Endometrial microvascular endothelial cells (primary cell): ENCODE results near the gene HS6ST2. TPM values are rescaled to one million over a fixed set of nuclear protein-coding genes. Genes with fewer than 3 reads are reported as not detected.
"Not testable (repeated sequence)": the region's sequence is repeated elsewhere in the genome, so short reads cannot be mapped to it uniquely, and the experiment has no call there.

Experiments
- in situ Hi-C: cut with HindIII; loops from 2 replicates; pipeline ENCODE4 v1.10.0; 2017; ENCODE audit warnings: low sequenced_read_pairs, low pct_unique_long_range_greater_than_20kb; ENCODE audit errors: inconsistent ontology term
- total RNA-seq: library from RNA; depleted of rRNA; stranded (reverse); fragments of >200 nt; gene quantifications from one replicate; pipeline ENCODE4 v1.2.3, GENCODE V29; 2015; ENCODE audit errors: inconsistent ontology term

HS6ST2 gene
- total RNA-seq, 1 donor from 2014 or later, result not detected

DNA sequence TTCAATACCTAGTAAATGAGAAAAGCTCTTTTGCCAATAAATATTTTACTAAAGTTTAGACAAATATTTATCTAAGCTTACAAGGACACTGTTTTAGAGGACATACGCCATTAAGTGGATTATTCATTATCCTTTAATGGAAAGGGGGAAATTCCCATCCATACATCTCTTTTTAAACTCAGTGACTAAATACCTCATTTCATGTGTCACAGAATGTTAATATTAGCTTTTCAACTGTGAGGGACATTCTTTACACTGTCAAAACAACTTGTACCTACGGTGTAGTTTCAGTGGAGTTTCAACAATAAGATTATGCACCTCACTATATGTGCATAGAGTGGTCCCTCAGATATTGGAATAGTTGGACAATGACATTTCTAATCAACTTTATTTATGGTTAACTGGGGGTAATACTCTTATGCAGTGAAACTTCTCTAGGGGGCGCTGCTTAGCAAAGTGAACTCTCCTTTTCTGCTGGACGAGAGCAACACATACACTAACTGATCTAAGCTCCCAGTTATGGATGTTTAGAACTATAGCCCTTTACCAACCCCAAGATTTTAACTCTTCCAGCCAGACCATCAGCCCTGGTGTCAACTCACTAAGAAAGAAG, 9.7 kb downstream of the HS6ST2 start:
- in situ Hi-C loops, result no loop called here

DNA sequence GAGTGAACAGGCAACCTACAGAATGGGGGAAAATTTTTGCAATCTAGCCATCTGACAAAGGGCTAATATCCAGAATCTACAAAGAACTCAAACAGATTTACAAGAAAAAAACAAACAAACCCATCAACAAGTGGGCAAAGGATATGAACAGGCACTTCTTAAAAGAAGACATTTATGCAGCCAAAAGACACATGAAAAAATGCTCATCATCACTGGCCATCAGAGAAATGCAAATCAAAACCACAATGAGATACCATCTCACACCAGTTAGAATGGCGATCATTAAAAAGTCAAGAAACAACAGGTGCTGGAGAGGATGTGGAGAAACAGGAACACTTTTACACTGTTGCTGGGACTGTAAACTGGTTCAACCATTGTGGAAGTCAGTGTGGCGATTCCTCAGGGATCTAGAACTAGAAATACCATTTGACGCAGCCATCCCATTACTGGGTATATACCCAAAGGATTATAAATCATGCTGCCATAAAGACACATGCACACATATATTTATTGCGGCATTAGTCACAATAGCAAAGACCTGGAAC, 13.3 kb downstream of the HS6ST2 start:
- in situ Hi-C loops, result not testable (repeated sequence)

DNA sequence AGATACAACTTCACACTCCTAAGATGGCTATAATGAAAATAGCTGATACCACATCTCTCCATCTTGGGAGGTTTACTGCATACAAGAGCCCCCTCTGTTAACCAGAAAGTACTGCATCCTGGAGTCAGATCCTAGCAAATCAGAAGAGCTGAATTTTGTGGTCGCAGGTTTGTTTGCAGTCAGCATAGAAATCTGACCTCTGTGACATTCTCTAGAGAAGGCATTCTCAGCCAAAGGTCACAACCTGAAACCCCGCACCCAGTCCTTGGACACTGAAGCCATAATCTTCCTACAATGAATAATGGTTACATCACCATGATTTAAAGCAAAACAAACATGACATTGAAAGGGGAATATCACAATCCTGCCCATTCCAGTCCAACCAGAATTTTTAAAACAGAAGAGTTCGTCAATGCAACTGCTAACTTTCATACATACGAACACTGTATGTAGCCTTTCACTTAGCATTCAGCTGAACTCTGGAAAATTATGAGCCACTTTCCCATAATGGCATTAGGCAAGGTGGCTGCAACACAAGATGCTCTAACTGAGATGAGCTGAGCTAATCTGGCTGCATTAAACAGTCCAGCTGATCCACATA, 17.6 kb downstream of the HS6ST2 start:
- in situ Hi-C loops, result no loop called here

DNA sequence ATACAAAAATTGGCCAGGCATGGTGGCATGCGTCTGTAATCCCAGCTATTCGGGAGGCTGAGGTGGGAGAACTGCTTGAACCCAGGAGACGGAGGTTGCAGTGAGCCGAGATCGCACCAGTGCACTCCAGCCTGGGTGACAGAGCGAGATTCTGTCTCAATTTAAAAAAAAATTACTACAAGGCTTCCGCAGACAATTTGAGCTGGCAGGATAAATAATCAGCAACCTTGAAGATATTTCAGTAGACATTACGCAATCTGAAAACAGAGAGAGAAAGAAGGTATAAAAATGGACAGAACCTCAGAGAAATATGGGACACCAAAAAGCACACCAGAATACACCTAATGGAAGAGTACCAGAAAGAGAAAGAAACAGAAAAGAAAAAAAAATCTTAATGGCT, 25.3 kb downstream of the HS6ST2 start:
- in situ Hi-C loops, result no loop called here

DNA sequence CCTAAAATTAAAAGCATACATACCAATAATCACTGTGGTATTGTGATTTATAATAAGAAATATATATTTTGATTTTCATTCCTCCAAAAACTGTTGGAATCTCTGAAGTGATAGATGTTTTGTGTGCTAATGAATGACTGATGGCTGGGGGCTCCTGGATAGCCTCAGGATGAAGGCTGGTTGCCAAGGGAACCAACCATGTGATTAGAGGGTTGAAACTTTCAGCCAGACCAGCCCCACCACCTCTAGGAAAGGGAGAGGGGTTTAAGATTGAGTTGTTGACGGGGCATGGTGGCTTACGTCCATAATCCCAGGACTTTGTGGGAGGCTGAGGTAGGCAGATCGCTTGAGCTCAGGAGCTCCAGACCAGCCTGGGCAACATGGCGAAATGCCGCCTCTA, 34.0 kb downstream of the HS6ST2 start:
- in situ Hi-C loops, result no loop called here

DNA sequence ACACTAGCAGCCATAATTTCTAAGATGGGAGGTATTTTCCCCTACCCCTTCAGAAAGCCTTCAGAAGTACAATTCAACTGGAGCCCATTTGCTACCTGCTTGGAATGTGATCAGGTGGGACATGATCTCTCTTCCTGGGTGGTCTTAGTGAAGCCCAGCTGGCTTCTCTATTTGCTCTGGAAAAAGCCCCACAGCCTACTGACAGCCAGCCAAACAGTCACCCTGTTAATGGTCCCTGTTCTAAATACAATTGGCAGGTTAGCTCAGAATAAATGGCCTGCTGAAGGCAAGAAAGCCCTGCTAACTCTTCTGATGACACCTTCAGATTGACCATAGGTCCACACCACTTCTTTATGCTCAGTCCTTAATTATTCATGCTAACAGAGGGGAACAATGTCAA, 39.9 kb downstream of the HS6ST2 start:
- in situ Hi-C loops, result no loop called here

DNA sequence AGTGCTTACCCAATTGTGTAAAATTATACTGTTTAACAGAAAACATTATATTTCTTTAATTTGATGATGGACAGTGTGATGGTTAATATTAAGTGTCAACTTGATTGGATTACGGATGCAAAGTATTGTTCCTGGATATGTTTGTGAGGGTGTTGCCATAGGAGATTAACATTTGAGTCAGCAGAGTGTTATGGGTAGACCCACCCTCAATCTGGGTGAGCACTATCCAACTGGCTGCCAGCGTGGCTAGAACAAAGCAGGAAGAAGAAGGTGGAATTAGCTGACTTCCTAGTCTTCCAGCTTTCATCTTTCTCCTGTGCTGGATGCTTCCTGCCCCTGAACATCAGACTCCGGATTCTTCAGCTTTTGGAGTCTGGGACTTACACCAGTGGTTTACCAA, 42.1 kb downstream of the HS6ST2 start:
- in situ Hi-C loops, result no loop called here

DNA sequence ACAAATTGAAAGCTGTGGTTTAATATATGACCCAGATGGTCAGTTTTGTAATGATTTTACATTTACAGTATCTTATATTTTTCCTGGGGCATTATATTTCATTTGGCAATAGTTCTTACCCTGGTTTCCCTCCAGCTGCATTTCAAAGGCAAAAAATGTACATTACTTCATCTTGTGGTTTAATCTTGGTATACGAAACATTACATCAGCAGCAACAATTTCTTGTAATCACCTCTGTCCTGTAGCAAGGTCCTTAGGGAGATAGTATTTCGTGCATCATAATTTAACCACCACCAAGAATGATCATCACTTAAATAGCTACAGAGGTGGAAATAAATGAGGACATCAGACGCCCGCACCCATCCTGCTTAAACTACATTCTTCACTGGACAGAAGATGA, 48.8 kb downstream of the HS6ST2 start:
- in situ Hi-C loops, result no loop called here

DNA sequence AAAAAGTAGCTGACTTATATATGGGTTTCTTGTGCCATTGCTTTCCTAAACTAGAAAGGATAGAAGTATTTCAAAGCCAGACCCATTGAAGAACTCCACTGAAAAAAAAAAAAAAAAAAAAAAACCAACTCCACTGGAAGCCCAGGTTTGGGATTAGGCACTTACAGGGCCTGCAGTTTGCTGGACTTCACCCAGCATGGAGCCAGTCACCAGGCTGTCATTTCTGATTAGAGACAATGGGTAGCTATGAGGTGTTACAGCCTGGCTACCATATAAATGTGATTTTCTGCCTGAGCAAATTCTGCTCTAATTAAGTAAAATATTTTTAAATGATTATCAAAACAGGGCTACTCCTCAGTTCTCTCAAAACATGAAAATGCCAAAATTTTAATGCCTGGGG, 49.5 kb downstream of the HS6ST2 start:
- in situ Hi-C loops, result no loop called here

DNA sequence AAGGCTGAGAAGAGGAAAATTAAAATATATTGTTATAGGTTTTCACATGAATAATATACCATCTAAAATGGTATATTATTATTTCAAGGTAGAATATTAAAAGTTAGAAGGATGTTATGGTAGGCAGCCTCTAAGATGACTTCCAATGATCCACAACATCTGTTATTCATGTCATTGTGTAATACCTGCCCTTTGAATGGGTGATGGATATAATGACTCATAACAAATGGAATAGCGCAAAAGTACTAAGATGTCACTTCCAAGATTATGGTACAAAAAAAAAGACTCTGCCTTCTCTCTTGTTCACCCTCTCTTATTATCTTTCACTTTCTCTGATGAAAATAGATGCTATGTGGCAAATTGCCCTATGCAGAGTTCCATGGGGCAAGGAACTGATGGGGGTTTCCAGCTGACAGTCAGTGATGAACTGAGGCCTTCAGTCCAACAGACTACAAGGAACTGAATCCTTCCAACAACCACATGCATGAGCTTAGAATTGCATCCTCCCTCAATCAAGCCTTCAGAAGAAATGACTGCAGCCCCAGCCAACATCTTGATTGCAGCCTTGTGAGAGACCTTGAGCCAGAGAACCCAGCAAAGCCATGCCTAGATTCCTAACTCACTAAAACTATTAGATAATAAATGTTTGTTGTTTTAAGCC, 57.7 kb downstream of the HS6ST2 start:
- in situ Hi-C loops, result no loop called here

DNA sequence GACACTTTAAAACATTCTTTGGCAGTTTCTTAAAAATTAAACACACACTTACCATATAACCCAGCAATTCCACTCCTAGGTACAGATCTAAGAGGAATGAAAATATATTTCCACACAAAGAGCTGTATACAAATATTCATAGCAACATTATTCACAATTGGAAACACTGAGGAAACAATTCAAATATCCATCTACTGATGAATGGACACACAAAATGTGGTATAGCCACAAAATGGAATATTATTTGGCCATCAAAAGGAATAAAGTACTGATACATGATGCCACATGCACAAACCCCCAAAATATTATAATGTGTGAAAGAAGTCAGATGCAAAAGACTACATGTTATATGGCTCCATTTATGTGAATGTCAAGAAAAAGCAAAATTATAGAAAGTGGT, 70.9 kb downstream of the HS6ST2 start:
- in situ Hi-C loops, result no loop called here

DNA sequence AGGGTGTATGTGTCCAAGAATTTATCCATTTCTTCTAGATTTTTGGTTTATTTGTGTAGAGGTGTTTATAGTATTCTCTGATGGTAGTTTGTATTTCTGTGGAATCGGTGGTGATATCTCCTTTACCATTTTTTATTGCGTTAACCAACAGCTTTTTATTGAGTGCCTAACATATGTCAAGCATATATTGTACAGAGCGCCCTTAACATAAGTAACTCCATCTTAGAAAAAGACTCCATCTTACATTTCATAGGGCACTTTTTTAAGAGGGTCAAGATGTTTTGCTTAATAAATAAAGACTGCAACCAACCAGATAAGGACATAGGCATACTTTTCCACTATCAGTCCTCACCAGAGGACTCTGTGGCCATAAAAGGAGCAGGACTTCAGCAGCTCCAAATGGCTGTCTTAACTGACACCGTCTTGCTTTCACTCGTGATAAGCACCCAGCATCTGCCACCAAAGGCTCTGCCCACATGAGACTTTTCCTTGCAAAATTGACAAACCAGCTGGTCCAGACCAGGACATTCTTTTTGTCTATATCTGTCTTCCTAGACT, 75.0 kb downstream of the HS6ST2 start:
- in situ Hi-C loops, result no loop called here

DNA sequence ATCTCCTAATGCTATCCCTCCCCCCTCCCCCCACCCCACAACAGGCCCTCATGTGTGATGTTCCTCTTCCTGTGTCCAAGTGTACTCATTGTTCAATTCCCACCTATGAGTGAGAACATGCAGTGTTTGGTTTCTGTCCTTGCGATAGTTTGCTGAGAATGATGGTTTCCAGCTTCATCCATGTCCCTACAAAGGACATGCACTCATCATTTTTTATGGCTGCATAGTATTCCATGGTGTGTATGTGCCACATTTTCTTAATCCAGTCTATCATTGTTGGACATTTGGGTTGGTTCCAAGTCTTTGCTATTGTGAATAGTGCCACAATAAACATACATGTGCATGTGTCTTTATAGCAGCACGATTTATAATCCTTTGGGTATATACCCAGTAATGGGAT, 77.7 kb downstream of the HS6ST2 start:
- in situ Hi-C loops, result not testable (repeated sequence)

DNA sequence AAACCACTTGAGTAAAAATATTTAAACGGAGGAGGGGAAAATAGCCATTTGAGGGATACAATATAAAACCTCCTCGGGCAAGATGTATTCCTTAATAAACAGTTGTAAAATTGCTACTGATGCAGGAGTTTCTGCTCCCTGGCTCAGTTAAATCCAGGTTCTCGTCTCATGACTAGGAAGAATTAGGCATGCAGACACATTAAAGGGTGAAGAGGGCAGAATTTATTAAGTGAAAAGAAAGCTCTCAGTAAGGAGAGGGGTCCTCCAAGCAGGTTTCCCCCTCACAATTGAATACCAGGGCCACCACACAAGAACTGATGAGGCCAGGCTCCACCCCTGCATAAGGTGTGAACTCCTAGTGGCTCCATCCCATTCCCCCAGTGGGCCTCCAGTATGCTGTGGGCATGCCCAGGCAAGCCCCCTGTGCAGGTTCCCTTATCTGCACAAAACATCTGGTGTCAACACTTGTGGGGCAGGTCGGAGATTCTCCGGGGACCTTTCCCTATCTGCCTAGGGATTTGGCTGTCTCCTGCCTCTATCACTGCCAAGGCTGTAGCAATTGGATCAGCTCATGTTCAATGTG, 80.4 kb downstream of the HS6ST2 start:
- in situ Hi-C loops, result no loop called here

DNA sequence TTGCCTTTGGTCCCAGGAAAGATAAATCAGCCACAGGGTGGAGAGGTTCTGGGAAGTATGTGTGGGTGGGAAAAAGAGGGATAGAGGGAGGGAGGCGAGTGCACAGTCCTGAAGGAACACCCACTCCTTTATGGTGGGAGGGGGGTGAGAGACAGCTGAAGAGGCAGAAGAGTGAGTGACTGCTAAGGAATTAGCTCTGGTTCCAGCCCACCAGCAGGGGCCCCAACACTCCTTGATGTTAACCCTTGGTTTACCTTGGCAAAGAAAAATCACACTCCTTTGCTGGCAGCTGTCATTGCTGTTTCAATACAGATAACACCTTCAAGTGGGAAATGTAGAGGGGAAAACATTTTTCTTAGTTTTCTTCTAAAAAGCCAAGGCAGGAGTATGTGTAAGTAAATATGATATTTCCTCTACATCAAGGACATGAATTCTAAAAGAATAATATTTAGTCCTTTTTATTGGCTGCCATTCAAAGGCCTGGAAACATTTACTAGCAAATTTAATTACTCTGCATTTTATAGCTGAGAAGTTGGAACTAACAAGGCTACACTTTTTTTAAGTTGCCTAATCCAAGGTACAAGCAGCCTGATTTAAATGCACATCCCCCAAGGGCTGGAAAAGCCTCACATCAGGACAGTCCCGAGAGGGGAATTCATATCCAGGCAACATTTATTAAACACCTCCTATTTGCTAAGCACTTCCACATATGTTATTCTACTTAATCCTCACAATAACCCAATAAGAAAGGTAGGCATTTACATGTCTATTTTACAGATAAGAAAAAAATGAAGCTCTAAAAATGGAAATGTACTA, 81.7 kb downstream of the HS6ST2 start:
- in situ Hi-C loops, result no loop called here

DNA sequence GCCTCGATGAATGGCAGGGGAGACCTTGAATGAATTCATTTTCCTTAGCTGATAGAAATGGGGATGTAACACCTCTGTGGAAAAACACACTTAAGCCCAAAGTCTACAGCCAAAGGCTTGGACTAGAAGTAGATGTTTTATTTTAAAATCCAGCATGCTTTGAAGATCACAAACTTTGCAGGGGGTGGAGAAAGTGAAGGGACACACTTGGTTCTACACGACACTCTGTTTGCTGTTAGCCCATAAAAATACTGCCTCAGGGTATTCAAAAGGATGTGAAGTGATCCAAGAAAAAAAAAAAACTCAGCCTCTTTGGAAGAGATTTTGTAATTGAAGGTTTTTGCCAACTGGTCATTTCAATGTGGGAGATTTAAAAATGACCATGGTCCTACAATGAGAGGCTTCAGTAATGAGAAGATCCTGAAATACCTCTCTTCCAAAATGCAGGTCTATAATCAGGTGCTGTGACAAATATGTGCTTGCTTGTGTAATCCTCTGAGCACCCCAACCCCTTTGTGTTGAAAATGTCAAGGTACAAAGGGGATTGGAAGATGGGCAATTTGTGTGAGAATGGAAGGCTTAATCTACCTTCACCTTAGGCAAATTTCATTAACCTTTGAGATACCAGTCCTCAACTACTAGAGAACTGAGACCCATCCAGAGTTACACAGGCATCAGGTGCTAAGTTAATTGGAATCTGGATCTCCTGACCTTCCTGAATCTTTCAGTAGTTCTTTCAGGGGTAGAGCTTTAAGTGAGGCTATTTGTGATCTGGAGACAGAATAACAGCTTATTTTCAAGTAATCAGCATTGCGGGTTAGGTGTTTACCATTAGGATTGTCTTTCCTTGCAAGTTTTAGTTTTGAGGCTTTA, 82.5 kb downstream of the HS6ST2 start:
- in situ Hi-C loops, result no loop called here

DNA sequence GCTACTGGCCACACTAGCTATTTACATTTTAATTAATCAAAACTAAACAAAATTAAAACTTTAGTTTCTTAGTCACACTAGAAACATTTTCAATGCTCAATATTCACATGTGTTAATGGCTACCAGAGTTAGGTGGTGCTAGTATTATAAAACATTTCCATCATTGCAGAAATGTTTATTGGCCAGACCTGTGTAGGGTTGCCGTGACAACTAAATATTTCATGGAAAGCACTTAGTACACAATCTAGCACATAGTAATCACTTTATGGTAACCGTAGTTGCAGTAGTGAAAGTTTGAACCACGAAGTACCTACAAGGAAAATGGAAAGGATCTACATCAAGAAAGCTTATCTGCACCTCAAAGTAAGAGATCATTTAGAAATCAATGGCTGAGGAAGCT, 95.9 kb downstream of the HS6ST2 start:
- in situ Hi-C loops, result no loop called here

DNA sequence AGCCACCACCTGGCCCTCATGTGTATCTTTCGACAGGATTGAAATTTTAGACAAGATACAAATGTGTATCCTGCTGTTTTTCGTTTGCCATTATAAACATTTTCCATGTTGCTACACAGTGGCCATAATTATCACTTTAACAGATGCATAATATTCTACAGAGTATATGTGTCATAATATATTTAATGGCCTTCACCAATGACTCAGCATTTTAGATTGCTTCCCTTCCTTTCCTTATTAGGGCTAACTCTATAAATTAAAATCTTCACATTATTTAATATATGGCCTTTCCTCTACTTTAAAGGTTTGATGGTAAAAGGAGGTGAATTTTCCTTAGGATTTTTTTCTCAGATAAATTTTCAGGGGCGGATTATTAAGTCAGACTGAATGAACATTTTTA, 97.4 kb downstream of the HS6ST2 start:
- in situ Hi-C loops, result no loop called here
